Daoy (cell line): ENCODE measurements around the gene BANP. TPM values are rescaled to one million over a fixed set of nuclear protein-coding genes. Genes with fewer than 3 reads are reported as not detected.
"Not testable (repeated sequence)": the region's sequence is repeated elsewhere in the genome, so short reads cannot be mapped to it uniquely, and the experiment has no call there.

Experiments used
- DNase-seq: peaks from one replicate; pipeline ENCODE4 v3.0.0-alpha.2; 2015; ENCODE audit warnings: low read depth
- total RNA-seq: library from RNA; depleted of rRNA; stranded (reverse); fragments of >200 nt; shearing (Covaris generic); gene quantifications from 2 replicates; pipeline ENCODE4 v1.2.3, GENCODE V29; 2014

The BANP gene
- total RNA-seq, 1 experiment from 2014 or later, result 16.7 TPM

- not testable (repeated sequence) for DNase-seq
Measured at GRCh38 chr16:88101623-88102105, 150.4 kb downstream of the BANP start.

DNA sequence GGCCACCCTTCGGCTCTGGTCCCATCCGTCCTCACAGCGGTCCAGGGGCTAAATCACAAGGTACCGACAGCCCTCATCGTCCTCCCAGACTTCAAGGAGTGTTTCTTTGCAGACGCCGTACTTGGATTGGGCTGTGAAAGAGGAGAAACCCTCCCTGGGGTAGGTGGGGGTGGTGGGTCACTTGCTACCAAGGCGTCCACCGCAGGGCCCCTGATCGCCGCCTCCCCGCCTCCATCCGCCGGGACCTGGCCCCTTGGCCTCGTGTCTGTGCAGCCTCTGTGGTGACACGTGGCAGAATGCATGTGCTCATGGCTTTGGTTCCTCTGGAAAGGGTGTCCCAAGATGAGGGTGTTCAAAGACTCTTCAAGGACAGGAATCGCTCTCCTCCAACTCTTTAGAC is 151.4 kb downstream of the BANP start:
- DNase-seq, result no peak

GRCh38 chr16:88103011-88103410 is 151.8 kb downstream of the BANP start:
- no peak for DNase-seq

GRCh38 chr16:88103581-88104188 is 152.5 kb downstream of the BANP start:
- no peak for DNase-seq

DNA sequence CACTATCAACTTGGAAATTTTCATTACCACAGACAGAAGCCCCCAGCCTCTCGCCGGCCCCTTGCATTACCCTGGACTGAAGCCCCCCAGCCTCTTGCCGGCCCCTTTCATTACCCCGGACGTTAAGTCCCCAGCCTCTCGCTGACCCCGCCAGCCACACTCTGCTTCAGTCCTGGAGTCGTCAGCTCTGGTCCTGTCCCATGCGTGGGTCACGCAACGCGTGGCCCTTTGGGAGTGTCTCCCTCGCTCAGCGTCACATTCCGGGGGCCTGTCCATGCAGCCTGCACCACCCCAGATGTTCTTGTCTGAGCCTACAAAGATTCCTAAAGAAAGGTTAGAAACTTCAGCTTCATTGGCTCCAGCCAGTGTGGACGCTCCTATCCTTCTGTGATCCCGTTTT is 153.1 kb downstream of the BANP start:
- not testable (repeated sequence) for DNase-seq

DNA sequence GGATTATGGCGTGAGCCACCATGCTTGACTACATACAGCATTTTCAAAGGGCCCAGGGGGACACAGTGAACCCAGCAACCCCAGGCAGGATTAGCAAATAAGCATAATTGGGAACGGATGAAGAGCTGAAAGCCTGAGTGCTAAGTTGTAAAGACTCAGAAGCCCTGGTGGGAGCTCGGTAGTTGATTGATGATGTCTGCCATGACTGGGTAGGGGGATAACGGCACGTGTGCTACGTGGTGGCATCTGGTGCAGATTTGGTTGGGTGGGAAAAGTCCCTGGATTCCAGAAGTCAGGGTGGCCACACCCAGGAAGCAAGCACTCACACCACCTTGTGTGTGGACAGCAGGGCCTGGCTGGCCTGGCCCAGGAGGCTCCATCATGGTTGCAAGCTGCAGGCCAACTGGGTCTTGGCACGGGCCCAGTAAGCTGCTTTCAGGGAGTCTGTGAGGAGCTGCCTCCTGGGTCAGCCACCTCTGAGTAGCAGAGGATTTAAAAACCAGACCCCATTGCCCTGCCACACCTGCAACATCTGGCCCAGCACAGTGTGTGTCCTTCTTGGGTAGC is 154.4 kb downstream of the BANP start:
- not testable (repeated sequence) for DNase-seq

DNA sequence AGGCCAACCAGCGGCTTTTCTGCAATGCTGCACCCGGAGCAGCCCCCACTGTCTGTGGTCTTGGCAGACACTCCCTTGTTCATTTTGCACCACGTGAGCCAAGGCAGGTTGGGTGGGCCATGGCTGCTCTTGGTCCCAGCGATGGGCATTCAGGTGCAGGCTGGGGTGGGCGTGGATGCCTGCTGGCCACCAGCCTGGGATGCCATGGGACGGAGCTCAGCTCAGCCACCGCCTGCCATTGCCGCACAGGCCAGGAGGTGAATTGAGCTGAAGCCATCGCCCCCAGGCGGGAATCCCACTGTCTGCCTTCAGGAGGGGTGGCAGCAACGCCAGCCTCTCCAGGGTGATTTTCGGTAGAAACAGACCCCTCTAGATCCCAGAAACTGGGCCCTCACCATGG is 155.3 kb downstream of the BANP start:
- not testable (repeated sequence) for DNase-seq

- DNase-seq, result no peak
Measured at GRCh38 chr16:88108762-88109161, 157.5 kb downstream of the BANP start.

- not testable (repeated sequence) for DNase-seq
Measured at GRCh38 chr16:88109726-88110621, 158.7 kb downstream of the BANP start.

DNA sequence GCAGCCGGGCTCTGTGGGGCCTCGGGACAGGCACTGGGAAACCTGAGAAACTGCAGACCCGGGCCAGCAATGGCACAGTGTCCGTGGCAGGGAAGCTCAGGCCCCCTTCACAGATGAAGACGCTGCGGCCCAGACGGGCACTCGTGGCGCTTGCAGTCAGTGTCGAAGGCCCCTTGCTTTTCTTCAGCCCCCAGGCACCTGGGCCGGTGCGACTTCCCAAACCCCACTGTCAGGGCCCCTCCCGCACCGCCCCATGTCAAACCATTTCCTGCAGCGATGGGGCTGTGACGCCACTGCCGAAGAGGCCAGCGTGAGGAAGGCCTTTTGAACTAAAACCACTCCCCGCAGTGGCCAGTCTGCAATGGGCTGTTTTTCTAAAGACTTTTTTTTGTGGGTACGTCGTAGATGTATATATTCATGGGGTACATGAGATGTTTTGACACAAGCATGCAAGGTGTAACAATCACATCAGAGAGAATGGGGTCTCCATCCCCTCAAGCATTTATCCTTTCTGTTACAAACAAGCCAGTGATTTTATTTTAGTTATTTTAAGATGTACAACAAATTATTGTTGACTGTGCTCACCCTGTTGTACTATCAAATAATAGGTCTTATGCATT is 159.8 kb downstream of the BANP start:
- not testable (repeated sequence) for DNase-seq

- DNase-seq, result not testable (repeated sequence)
Measured at GRCh38 chr16:88111976-88112375, 160.7 kb downstream of the BANP start.

- DNase-seq, result no peak
Measured at GRCh38 chr16:88113545-88114045, 162.4 kb downstream of the BANP start.

DNA sequence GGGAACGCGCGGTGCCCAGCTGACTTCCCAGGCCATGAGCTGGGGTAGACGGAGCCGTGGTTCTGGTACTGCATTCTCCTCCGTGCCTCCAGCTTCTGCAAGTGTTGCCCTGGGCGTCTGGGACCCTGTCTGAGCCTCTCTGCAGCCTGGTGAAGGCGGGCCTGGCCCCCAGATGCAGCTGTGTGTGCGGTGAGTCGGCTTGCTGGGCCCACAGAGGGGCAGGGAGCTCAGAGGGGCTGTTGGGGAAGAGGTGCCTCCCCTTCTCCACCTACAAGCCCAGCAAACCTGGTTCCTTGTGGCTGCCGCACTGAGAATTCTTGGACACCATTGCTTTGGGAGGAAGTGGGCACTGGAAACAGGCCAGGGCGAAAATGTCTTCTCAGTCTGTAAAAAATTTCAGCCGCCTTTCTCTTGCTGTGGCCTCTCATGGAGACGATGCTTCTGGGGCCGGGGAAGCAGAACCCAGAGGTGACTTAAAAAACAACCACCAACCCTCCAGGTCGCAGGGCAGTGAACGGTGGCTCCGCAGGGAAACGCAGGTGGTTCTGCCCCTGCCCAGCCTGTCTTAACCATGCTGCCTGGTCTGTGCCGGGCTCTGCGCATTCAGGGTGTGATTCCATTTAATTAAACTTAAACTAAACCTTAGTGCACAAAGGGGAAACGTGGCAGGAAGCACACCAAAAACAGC is 163.5 kb downstream of the BANP start:
- DNase-seq, result peak; percentile 30

DNA sequence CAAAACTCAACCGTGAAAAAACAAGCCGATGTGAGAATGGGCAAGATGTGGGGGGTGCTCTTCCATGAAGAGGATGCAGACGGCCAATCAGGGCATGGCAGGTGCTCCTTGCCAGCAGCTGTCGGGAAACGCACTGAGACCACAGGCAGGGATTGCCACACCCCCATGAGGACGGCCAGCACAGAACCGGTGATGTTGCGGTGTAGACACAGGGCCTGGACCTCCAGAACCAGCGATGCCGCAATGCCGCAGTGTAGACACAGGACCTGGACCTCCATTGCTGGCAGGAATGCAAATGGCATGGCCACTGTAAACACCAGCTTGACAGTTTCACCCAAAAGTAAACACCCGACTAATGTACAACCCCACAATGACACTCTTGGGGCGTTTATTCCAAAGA is 164.9 kb downstream of the BANP start:
- no peak for DNase-seq

- DNase-seq, result no peak
Measured at GRCh38 chr16:88117476-88117868, 166.2 kb downstream of the BANP start.

DNA sequence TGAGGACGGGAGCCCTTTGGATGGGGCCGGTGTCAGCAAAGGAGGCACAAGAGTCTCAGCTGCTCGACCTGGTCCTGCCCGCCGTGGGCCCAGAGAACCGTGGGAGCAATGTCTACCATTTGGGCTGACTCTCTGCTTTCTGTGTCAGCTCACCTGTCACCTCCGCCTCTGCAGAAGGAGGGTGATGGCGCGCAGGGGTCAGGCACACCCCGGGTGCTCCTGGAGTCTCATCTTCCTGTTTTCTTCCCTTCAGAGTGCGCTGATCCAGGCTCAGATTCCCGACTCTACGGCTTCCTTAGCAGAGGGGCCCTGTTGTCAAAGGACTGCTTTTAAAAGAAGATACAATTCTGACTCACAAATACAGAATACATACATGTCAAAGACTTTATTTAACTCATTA is 167.1 kb downstream of the BANP start:
- no peak for DNase-seq

- peak; percentile 62 for DNase-seq
Measured at GRCh38 chr16:88118852-88119741, 167.9 kb downstream of the BANP start.

- DNase-seq, result not testable (repeated sequence)
Measured at GRCh38 chr16:88119881-88120751, 168.9 kb downstream of the BANP start.

GRCh38 chr16:88120812-88121211 is 169.6 kb downstream of the BANP start:
- no peak for DNase-seq
